Neuronal stem cell (in vitro differentiated cells): ENCODE data around the gene BIRC7.

Experiments
- DNase-seq: peaks from one replicate; pipeline ENCODE4 v3.0.0-alpha.2; 2013; ENCODE audit warnings: low spot score
- H2AFZ ChIP-seq: one replicate; pipeline ENCODE4 v1.6.1; 2013; ENCODE audit warnings: mild to moderate bottlenecking, low read length, inconsistent platforms
- H2AK5ac ChIP-seq: 2 replicates; pipeline ENCODE4 v1.6.1; 2013; ENCODE audit warnings: low read depth, mild to moderate bottlenecking, inconsistent platforms, low read length, moderate library complexity, mixed read lengths
- H2BK120ac ChIP-seq: 2 replicates; pipeline ENCODE4 v1.6.1; 2013; ENCODE audit warnings: low read depth, mild to moderate bottlenecking, inconsistent platforms, low read length, moderate library complexity, mixed read lengths
- H2BK12ac ChIP-seq: one replicate; pipeline ENCODE4 v1.6.1; 2013; ENCODE audit warnings: low read length, inconsistent platforms
- H2BK15ac ChIP-seq: 2 replicates; pipeline ENCODE4 v1.6.1; 2013; ENCODE audit warnings: mild to moderate bottlenecking, low read length, inconsistent platforms, mixed read lengths
- H2BK5ac ChIP-seq: one replicate; pipeline ENCODE4 v1.6.1; 2013; ENCODE audit warnings: inconsistent platforms, mild to moderate bottlenecking, low read length, moderate library complexity
- H3K14ac ChIP-seq: one replicate; pipeline ENCODE4 v1.6.1; 2013; ENCODE audit warnings: low read length, inconsistent platforms
- H3K18ac ChIP-seq: 2 replicates; pipeline ENCODE4 v1.6.1; 2013; ENCODE audit warnings: low read length, inconsistent platforms
- H3K23ac ChIP-seq: 2 replicates; pipeline ENCODE4 v1.6.1; 2013; ENCODE audit warnings: low read depth, mild to moderate bottlenecking, mixed read lengths, low read length, inconsistent platforms; ENCODE audit not compliant: poor library complexity
- H3K27ac ChIP-seq: replicated peaks from 3 replicates; pipeline ENCODE4 v1.5.1; 2013; ENCODE audit warnings: low read length, inconsistent platforms
- H3K27me3 ChIP-seq, 3 experiments: 2 replicates each; pipeline ENCODE4 v1.6.1; 2013; ENCODE audit warnings: low read length in 3 of 3, mild to moderate bottlenecking in 2 of 3, inconsistent platforms in 1 of 3, low read depth in 1 of 3, mixed read lengths in 1 of 3, moderate library complexity in 1 of 3; ENCODE audit not compliant: control insufficient read depth in 3 of 3, insufficient read depth in 3 of 3
- H3K36me3 ChIP-seq, 2 donors: replicated peaks in 1 of 2; 2 replicates each; pipeline ENCODE4 v1.6.1; 2013; ENCODE audit warnings: low read length in 2 of 2; ENCODE audit not compliant: control insufficient read depth in 2 of 2, insufficient read depth in 2 of 2
- H3K4ac ChIP-seq: 2 replicates; pipeline ENCODE4 v1.6.1; 2013; ENCODE audit warnings: inconsistent platforms, mild to moderate bottlenecking, low read length, moderate library complexity
- H3K4me1 ChIP-seq, 2 donors: 1 replicate in 1 of 2; 2 replicates in 1 of 2; pipeline ENCODE4 v1.6.1; 2013; ENCODE audit warnings: low read length in 2 of 2, low read depth in 1 of 2; ENCODE audit not compliant: control insufficient read depth in 2 of 2, insufficient read depth in 1 of 2
- H3K4me2 ChIP-seq: one replicate; pipeline ENCODE4 v1.6.1; 2013; ENCODE audit warnings: mild to moderate bottlenecking, low read length, inconsistent platforms; ENCODE audit not compliant: insufficient read depth, poor library complexity, severe bottlenecking
- H3K4me3 ChIP-seq, 2 donors: 2 replicates each; pipeline ENCODE4 v1.5.1; 2013; ENCODE audit warnings: low read length in 2 of 2, mild to moderate bottlenecking in 2 of 2, inconsistent platforms in 1 of 2, moderate library complexity in 1 of 2
- H3K79me1 ChIP-seq: one replicate; pipeline ENCODE4 v1.6.1; 2013; ENCODE audit warnings: low read depth, mild to moderate bottlenecking, inconsistent platforms, low read length, moderate library complexity
- H3K9ac ChIP-seq: one replicate; pipeline ENCODE4 v1.6.1; 2013; ENCODE audit warnings: mild to moderate bottlenecking, low read depth, low read length, inconsistent platforms; ENCODE audit not compliant: poor library complexity
- H3K9me3 ChIP-seq, 2 donors: replicated peaks in 1 of 2; 2 replicates each; pipeline versions ENCODE3 to v1.6.1; 2013; ENCODE audit warnings: low read length in 2 of 2, mild to moderate bottlenecking in 2 of 2, inconsistent platforms in 1 of 2, low read depth in 1 of 2, mixed read lengths in 1 of 2, moderate library complexity in 1 of 2; ENCODE audit not compliant: control insufficient read depth in 2 of 2, insufficient read depth in 1 of 2
- H4K8ac ChIP-seq: one replicate; pipeline ENCODE4 v1.6.1; 2013; ENCODE audit warnings: low read depth, mild to moderate bottlenecking, inconsistent platforms, low read length, moderate library complexity
- H4K91ac ChIP-seq: one replicate; pipeline ENCODE4 v1.6.1; 2013; ENCODE audit warnings: low read length, low read depth, mild to moderate bottlenecking, inconsistent platforms; ENCODE audit not compliant: poor library complexity
- WGBS, 2 donors: extraction: QIAGEN DNeasy Blood & Tissue Kit; methylation state at CpG; one replicate each; pipeline ENCODE4 v1.1.7; 2013; ENCODE audit warnings: missing lambda C conversion rate in 2 of 2, mixed read lengths in 1 of 2; ENCODE audit not compliant: insufficient read length in 2 of 2, insufficient replicate concordance in 1 of 2; ENCODE audit errors: extremely low coverage in 2 of 2; 5-methylcytosine and 5-hydroxymethylcytosine counted together

BIRC7 gene

DNA sequence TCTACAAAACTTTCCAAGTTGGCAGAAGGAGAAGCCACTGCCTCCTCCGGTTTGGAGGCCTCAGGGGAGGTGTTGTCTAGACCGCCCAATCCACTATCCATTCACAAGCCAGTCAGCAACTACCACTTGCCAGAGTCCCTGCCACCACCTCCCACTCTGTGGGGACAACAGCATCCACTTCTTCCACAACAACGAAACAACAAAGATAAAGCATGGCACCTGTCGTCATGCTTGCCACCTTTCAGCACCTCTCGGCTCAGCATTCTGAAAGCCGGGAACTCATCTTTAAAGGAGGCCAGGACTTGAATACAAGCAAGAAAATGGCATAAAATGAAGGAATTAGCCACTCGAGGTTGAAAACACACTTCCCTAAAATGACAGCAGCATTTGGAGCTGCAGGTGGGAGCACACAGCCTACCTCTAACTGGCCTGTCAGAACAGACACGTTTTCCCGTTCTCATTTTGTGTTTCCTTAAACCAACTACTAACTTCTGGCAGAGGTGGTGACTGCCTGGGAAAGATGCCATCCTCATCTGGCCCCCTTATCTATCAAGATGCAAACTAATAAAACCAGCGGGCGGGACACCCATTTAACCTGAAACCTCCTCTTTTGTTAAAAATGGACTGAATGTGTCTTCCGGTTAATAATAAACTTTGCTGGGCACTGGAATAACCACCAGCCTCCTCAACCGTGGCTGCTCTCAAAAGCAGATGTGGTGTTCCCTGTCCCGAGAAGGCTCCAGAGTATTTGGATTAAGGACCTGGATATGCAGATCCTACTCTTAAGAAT lies 41.5 kb upstream of the BIRC7 start:
- Histone ChIP-seq H3K27me3 (no peaks in the 10 kb centered on the region), H2BK120ac (no peak overlapping the region), H3K27ac (no peak overlapping the region), H3K14ac (no peak overlapping the region), H3K9ac (no peak overlapping the region), H3K4ac (no peak overlapping the region), H4K8ac (peak overlapping the region; percentile 65), H3K79me1 (peaks cover 7% of the 10 kb centered on the region), H3K23ac (peak overlapping the region; percentile 73), H2BK15ac (no peak overlapping the region), H4K91ac (no peak overlapping the region), H2AFZ (no peak overlapping the region), H3K18ac (peak overlapping the region; percentile 38), H3K4me3 (no peak overlapping the region), H3K4me2 (no peak overlapping the region), H3K9me3 (no peaks in the 10 kb centered on the region), H2BK5ac (peak overlapping the region; percentile 87), H2AK5ac (no peak overlapping the region), H3K36me3 (peaks cover 12 to 50% of the 10 kb centered on the region in 2 donors), H3K4me1 (peaks cover 0 to 3% of the 10 kb centered on the region in 2 donors), H2BK12ac (no peak overlapping the region)
- no peak for DNase-seq
- WGBS, 2 donors = no CpG with 5 or more reads among the region's 14 CpGs

DNA sequence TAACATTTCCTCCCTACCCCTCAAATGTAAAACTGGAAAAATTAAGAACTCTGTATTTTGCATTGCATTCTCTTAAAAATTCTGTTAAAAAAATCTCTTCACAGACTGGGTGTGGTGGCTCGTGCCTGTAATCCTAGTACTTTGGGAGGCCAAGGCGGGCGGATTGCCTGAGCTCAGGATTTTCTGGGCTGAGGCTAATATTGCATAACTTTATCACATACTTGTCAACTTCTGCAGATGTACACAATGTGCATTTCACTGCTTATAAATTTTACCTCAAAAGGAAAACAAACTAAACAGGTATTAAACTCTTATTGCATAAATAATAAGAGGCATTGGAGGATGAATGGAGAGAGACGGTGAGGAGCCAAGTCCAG lies 40.9 kb upstream of the BIRC7 start:
- no peak overlapping the region for H3K4me2 ChIP-seq
- H2AFZ ChIP-seq = no peak overlapping the region
- H3K9me3 ChIP-seq = no peaks in the 10 kb centered on the region
- H3K4ac ChIP-seq = no peak overlapping the region
- no peak overlapping the region for H3K9ac ChIP-seq
- H3K18ac ChIP-seq = no peak overlapping the region
- no peak overlapping the region for H4K91ac ChIP-seq
- DNase-seq = no peak
- H2BK120ac ChIP-seq = no peak overlapping the region
- no peak overlapping the region for H2AK5ac ChIP-seq
- H4K8ac ChIP-seq = no peak overlapping the region
- H3K36me3 ChIP-seq = peaks cover 12 to 55% of the 10 kb centered on the region in 2 donors
- H3K4me1 ChIP-seq = peaks cover 0 to 2% of the 10 kb centered on the region in 2 donors
- no CpG with 5 or more reads among the region's 4 CpGs for WGBS, 2 donors
- H3K27ac ChIP-seq = no peak overlapping the region
- no peaks in the 10 kb centered on the region for H3K27me3 ChIP-seq
- H2BK12ac ChIP-seq = no peak overlapping the region
- no peak overlapping the region for H3K4me3 ChIP-seq
- H3K23ac ChIP-seq = no peak overlapping the region
- no peak overlapping the region for H3K14ac ChIP-seq
- no peak overlapping the region for H2BK5ac ChIP-seq
- H2BK15ac ChIP-seq = no peak overlapping the region
- H3K79me1 ChIP-seq = peaks cover 4% of the 10 kb centered on the region

DNA sequence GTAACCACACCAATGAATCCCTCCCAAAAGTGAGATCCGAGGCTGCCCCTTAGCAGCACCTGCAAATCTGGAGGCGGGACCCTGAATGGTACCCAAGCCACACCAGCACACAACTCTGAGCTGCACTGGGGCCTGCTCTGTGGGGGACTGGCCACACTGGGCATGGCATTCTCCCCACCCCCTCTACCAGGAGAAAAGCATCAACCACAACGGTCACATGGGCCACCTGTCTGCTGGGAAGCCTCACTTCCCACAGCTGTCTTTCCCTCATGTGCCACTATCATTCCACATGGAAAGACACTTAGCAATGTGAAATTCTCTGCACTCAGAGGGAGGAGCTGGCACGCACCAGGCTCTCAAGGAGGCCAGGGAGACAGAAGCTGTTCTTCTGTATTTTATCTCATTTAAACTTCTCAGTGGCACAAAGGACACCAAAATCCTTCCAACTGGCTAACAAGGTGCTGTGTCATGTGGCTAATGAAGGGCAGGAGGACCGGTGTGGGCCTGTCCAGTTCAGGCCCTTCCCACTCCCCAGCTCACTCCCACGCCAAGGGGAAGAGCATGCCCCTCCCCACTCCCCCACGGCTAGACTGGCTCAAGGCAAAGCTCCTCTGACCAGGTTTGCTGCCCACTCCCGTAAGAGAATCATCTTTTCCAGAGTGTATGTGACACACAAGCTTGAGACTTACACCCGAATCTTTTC lies 38.8 kb upstream of the BIRC7 start:
- H3K4ac ChIP-seq = no peak overlapping the region
- no peak overlapping the region for H3K14ac ChIP-seq
- no peak overlapping the region for H2BK120ac ChIP-seq
- peaks cover 0 to 2% of the 10 kb centered on the region in 2 donors for H3K4me1 ChIP-seq
- no peak overlapping the region for H3K18ac ChIP-seq
- H4K91ac ChIP-seq = no peak overlapping the region
- H3K9me3 ChIP-seq = no peaks in the 10 kb centered on the region
- no peak overlapping the region for H3K9ac ChIP-seq
- H3K4me3 ChIP-seq = no peak overlapping the region
- H3K27me3 ChIP-seq = no peaks in the 10 kb centered on the region
- H3K79me1 ChIP-seq = peaks cover 4% of the 10 kb centered on the region
- peaks cover 19 to 76% of the 10 kb centered on the region in 2 donors for H3K36me3 ChIP-seq
- H2BK5ac ChIP-seq = no peak overlapping the region
- H3K23ac ChIP-seq = no peak overlapping the region
- no peak overlapping the region for H3K4me2 ChIP-seq
- no CpG with 5 or more reads among the region's 9 CpGs for WGBS, 2 donors
- no peak overlapping the region for H4K8ac ChIP-seq
- no peak for DNase-seq
- no peak overlapping the region for H2AK5ac ChIP-seq
- no peak overlapping the region for H2BK15ac ChIP-seq
- H2AFZ ChIP-seq = no peak overlapping the region
- H2BK12ac ChIP-seq = no peak overlapping the region
- H3K27ac ChIP-seq = no peak overlapping the region

DNA sequence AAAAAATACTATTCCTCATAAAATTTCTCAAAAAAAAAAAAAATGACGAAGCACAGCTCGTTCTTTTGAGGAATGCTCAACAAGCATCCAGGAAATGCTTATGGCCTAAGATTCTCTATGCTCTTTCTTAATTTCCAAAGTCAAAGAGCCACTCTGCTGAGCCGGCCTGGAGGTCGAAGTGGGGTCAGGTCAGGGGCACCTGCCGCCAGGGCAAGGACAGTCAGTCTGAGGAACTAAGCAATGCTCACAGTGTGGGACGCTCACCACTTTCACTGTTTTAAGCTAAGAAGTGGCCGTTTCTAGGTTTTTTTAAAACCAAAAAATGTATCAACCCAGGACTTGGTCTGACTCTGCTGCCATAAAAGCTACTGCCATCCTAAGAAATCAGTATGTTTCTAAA lies 37.1 kb upstream of the BIRC7 start:
- H3K9ac ChIP-seq = no peak overlapping the region
- DNase-seq = no peak
- no peak overlapping the region for H2BK15ac ChIP-seq
- no peak overlapping the region for H4K8ac ChIP-seq
- no peak overlapping the region for H2BK12ac ChIP-seq
- no peaks in the 10 kb centered on the region for H3K27me3 ChIP-seq
- no peak overlapping the region for H3K14ac ChIP-seq
- no peak overlapping the region for H2BK120ac ChIP-seq
- peaks cover 0 to 2% of the 10 kb centered on the region in 2 donors for H3K4me1 ChIP-seq
- H3K79me1 ChIP-seq = peaks cover 8% of the 10 kb centered on the region
- no peak overlapping the region for H4K91ac ChIP-seq
- no peak overlapping the region for H3K23ac ChIP-seq
- no peak overlapping the region for H3K4me2 ChIP-seq
- no peak overlapping the region for H3K18ac ChIP-seq
- H3K4me3 ChIP-seq = no peak overlapping the region
- H3K4ac ChIP-seq = no peak overlapping the region
- no peak overlapping the region for H2AFZ ChIP-seq
- H2BK5ac ChIP-seq = no peak overlapping the region
- peaks cover 36 to 92% of the 10 kb centered on the region in 2 donors for H3K36me3 ChIP-seq
- WGBS, 2 donors = no CpG with 5 or more reads among the region's 7 CpGs
- H3K9me3 ChIP-seq = no peaks in the 10 kb centered on the region
- no peak overlapping the region for H3K27ac ChIP-seq
- no peak overlapping the region for H2AK5ac ChIP-seq
